Brain microvascular endothelial cell (primary cell): ENCODE results near the gene GDF2.

ENCODE experiments used
- DNase-seq: peaks from one replicate; pipeline ENCODE4 v3.0.0-alpha.2; 2020
- H3K27ac ChIP-seq: fragments of 250-450 bp; sonication (Bioruptor Pico); 2 replicates; pipeline ENCODE4 v1.5.1; 2020; ENCODE audit warnings: mild to moderate bottlenecking, moderate library complexity
- H3K27me3 ChIP-seq: fragments of 250-450 bp; sonication (Bioruptor Pico); replicated peaks from 2 replicates; pipeline ENCODE4 v1.5.1; 2020; ENCODE audit warnings: mild to moderate bottlenecking
- H3K36me3 ChIP-seq: fragments of 250-450 bp; sonication (Bioruptor Pico); replicated peaks from 2 replicates; pipeline ENCODE4 v1.5.1; 2020; ENCODE audit warnings: mild to moderate bottlenecking
- H3K4me3 ChIP-seq: 2 replicates; pipeline ENCODE4 v1.5.1; 2011; ENCODE audit warnings: low read depth, mild to moderate bottlenecking, control low read depth, low read length, moderate library complexity
- in situ Hi-C: cut with HindIII; loops from 2 replicates; pipeline ENCODE4 v1.10.0; 2017; ENCODE audit warnings: low sequenced_read_pairs, low pct_ligation_motif_present
- TF ChIP-seq, protein P1 (sequence below): IDR thresholded peaks from 2 replicates; pipeline ENCODE4 v1.5.1; 2011; ENCODE audit warnings: low read depth, mild to moderate bottlenecking, moderate library complexity, low read length, control low read depth, inconsistent platforms; ENCODE audit errors: missing control alignments

The GDF2 gene

DNA sequence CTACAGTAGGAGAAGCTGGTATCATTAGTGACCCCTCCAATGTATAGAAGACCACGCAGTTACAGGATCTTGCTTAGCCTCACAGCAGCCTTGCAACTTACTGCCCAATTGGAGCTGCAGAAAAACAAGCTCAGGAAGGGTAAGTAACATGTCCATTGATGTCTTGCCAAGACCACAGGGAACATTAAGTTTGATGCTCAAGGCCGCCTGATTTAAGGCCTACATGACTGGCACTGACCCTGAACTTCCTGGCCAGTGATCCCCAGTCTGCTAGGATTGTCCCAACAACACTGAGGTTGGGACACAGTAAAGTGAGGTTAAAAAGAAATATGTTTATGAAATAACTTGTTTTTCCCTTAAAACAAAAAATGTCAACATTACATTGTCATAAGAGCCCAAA, 6.8 kb upstream of the GDF2 start:
- in situ Hi-C loops, result loop anchor here (25.0 kb wide), 1 partner anchor 278 kb away; no protein-coding TSS in a partner anchor
- no peak overlapping the region for H3K27ac ChIP-seq
- no peaks in the 10 kb centered on the region for H3K36me3 ChIP-seq
- H3K27me3 ChIP-seq, result no peaks in the 10 kb centered on the region
- no peak for DNase-seq
- no peak overlapping the region for H3K4me3 ChIP-seq
- TF ChIP-seq, protein P1, sequence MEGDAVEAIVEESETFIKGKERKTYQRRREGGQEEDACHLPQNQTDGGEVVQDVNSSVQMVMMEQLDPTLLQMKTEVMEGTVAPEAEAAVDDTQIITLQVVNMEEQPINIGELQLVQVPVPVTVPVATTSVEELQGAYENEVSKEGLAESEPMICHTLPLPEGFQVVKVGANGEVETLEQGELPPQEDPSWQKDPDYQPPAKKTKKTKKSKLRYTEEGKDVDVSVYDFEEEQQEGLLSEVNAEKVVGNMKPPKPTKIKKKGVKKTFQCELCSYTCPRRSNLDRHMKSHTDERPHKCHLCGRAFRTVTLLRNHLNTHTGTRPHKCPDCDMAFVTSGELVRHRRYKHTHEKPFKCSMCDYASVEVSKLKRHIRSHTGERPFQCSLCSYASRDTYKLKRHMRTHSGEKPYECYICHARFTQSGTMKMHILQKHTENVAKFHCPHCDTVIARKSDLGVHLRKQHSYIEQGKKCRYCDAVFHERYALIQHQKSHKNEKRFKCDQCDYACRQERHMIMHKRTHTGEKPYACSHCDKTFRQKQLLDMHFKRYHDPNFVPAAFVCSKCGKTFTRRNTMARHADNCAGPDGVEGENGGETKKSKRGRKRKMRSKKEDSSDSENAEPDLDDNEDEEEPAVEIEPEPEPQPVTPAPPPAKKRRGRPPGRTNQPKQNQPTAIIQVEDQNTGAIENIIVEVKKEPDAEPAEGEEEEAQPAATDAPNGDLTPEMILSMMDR, result no peak

DNA sequence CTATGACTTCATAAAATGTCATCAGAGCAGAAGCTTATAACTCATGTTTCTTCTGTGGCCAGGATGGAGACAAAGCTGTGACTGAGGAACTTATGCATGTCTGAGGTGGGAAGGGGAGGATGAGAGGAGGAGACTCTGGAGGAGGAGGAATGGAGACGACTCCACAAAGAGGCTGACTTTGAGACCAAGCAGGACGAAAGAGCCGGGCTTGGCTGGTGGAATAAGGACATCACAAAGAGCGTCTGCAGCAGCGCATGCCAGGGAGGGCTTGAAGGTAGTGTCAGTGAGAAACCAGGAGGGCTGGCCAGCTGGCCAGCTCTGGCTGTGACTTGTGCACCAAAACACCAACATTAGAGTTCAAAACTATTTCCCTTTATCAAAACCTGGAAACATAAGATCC, 6.1 kb upstream of the GDF2 start:
- Histone ChIP-seq H3K36me3 (no peaks in the 10 kb centered on the region), H3K4me3 (no peak overlapping the region), H3K27me3 (no peaks in the 10 kb centered on the region), H3K27ac (no peak overlapping the region)
- TF ChIP-seq, protein P1, result no peak
- in situ Hi-C loops, result loop anchor here (25.0 kb wide), 1 partner anchor 279 kb away; no protein-coding TSS in a partner anchor
- DNase-seq, result no peak

DNA sequence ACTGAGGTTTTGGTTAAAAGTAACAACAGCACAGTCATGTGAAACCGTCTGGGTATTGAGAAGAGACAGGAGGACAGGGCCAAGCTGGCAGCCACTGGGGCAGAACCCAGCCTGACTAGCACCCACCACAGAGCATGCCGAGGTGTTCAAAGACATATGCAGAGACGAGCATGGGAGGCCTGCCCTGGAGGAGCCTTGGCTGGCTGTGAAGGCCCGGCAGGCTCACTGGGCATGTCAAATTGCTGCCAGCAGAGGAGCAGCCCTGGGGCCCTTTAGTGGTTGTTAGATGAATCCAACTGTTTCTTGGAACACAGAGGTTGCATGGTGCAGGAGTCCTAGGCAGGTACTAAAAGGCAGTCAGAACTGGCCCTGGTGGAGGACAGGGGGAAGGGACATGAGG, 5.0 kb upstream of the GDF2 start:
- no peak overlapping the region for H3K27ac ChIP-seq
- no peaks in the 10 kb centered on the region for H3K36me3 ChIP-seq
- no peak for DNase-seq
- in situ Hi-C loops, result loop anchor here (25.0 kb wide), 1 partner anchor 280 kb away; no protein-coding TSS in a partner anchor
- TF ChIP-seq, protein P1, result no peak
- H3K27me3 ChIP-seq, result no peaks in the 10 kb centered on the region
- H3K4me3 ChIP-seq, result no peak overlapping the region

DNA sequence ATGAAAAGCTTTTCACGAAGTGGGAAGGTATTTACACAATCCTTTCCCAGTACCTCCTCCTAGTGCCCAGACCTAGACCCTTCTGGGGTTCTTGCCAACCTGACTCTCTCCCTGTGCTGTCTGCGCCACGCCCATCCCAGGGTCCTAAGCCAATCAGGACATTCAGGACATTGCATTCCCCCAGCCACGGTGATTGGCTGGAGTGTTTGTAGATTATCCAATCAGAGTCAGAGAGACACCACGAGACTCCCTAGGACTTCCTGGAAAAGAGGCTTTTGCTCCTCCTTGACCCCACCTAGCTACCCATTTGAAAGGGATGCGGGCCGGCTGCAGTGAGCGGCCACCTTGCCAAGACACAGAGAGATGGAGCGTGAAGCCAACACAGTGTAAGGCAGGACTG, 3.5 kb upstream of the GDF2 start:
- Histone ChIP-seq H3K27me3 (no peaks in the 10 kb centered on the region), H3K4me3 (no peak overlapping the region), H3K36me3 (no peaks in the 10 kb centered on the region), H3K27ac (no peak overlapping the region)
- in situ Hi-C loops, result loop anchor here (25.0 kb wide), 1 partner anchor 281 kb away; no protein-coding TSS in a partner anchor
- DNase-seq, result no peak
- TF ChIP-seq, protein P1, result no peak

DNA sequence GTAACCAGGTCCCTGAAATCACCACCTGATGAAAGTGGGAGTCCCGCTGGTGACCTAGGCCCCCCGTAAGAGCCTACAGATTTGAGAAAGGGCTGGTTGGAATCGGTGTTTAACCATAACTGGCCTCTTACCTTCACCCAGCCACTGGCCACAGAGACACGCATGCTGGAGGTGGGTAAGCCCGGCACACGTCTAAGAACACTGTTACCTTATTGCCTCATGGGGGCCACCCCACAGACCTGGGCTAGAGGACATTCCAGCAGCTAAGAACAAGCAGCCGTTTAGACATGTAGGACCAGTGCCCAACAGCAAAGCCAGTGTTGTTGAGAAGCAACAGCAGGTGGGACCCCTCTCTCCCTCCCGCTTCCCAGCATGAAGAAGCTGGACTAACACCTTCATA, 2.5 kb upstream of the GDF2 start:
- H3K27ac ChIP-seq, result no peak overlapping the region
- in situ Hi-C loops, result loop anchor here (25.0 kb wide), 1 partner anchor 282 kb away; no protein-coding TSS in a partner anchor
- TF ChIP-seq, protein P1, result no peak
- DNase-seq, result no peak
- no peak overlapping the region for H3K4me3 ChIP-seq
- H3K27me3 ChIP-seq, result no peaks in the 10 kb centered on the region
- H3K36me3 ChIP-seq, result no peaks in the 10 kb centered on the region

DNA sequence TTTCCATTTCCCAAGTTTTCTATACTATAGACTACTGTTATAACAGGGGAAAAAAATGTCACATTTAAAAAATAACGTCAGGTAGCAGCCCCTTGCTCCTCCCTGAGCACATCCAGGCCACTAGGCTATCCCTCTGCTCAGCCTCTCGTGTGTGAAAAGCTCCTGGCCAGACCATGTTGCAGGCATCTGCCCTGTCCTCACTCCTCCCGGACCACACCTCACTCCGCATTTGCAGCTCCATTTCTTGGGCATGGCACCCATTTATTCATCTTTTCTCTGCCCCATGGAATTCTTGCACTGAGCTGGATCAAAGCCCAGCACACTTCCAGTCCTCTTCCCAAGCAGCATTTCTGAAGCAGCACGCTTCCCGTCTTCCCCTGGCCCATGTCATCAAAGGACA, 1.4 kb upstream of the GDF2 start:
- in situ Hi-C loops, result loop anchor here (25.0 kb wide), 1 partner anchor 284 kb away; no protein-coding TSS in a partner anchor
- Histone ChIP-seq H3K4me3 (no peak overlapping the region), H3K36me3 (no peaks in the 10 kb centered on the region), H3K27me3 (no peaks in the 10 kb centered on the region), H3K27ac (no peak overlapping the region)
- no peak for DNase-seq
- TF ChIP-seq, protein P1, result no peak
